ENCODE data around the gene GPR158.

GPR158 gene, protein sequence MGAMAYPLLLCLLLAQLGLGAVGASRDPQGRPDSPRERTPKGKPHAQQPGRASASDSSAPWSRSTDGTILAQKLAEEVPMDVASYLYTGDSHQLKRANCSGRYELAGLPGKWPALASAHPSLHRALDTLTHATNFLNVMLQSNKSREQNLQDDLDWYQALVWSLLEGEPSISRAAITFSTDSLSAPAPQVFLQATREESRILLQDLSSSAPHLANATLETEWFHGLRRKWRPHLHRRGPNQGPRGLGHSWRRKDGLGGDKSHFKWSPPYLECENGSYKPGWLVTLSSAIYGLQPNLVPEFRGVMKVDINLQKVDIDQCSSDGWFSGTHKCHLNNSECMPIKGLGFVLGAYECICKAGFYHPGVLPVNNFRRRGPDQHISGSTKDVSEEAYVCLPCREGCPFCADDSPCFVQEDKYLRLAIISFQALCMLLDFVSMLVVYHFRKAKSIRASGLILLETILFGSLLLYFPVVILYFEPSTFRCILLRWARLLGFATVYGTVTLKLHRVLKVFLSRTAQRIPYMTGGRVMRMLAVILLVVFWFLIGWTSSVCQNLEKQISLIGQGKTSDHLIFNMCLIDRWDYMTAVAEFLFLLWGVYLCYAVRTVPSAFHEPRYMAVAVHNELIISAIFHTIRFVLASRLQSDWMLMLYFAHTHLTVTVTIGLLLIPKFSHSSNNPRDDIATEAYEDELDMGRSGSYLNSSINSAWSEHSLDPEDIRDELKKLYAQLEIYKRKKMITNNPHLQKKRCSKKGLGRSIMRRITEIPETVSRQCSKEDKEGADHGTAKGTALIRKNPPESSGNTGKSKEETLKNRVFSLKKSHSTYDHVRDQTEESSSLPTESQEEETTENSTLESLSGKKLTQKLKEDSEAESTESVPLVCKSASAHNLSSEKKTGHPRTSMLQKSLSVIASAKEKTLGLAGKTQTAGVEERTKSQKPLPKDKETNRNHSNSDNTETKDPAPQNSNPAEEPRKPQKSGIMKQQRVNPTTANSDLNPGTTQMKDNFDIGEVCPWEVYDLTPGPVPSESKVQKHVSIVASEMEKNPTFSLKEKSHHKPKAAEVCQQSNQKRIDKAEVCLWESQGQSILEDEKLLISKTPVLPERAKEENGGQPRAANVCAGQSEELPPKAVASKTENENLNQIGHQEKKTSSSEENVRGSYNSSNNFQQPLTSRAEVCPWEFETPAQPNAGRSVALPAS (N-terminal part only)

DNA sequence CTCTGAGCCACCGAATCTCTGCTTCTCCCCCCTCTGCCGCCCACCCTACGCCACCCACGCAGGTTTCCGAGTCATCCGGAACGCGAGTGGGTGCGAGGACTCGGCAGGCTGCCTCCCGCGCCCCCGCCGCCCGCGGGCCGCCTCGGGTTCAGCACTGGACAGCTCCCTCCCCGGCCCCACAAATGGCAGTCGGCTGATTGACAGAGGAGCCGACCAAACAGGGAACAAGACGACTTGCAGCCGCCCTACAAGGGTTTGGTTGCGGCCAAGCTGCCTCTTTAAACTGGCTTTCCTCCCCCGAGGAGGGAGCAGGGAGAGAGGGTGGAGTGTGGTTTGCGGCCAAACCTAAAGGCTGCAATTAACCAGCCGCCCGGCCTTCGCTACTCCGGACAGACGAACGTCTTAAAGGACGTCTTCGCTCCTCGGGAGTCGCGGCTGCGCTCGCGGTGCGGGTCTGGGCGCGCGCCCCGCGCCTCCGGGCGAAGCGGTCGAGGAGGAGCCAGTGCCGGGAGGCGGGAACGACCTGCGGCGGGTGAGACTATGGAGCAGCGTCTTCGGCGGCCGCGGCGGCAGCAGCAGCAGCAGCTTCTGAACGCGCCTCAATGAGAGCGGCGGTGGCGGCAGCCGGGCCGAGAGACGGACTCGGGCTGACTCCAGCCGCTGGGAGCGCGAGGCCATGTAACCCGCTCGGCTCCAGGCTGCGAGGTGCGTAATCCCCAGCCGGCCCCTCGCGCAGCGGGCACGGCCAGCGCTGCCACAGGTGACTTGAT lies at the start of gene GPR158:
TSS of gene GPR158 (plus strand) at position 541 of the 770 bp plus-strand sequence. CDS start 420 bp downstream, outside the sequence.
- H3K9ac ChIP-seq = no peak within 1 kb of the TSS
- peak within 1 kb of the TSS; percentile 31 for H3K4me2 ChIP-seq
- TF ChIP-seq, protein P1, sequence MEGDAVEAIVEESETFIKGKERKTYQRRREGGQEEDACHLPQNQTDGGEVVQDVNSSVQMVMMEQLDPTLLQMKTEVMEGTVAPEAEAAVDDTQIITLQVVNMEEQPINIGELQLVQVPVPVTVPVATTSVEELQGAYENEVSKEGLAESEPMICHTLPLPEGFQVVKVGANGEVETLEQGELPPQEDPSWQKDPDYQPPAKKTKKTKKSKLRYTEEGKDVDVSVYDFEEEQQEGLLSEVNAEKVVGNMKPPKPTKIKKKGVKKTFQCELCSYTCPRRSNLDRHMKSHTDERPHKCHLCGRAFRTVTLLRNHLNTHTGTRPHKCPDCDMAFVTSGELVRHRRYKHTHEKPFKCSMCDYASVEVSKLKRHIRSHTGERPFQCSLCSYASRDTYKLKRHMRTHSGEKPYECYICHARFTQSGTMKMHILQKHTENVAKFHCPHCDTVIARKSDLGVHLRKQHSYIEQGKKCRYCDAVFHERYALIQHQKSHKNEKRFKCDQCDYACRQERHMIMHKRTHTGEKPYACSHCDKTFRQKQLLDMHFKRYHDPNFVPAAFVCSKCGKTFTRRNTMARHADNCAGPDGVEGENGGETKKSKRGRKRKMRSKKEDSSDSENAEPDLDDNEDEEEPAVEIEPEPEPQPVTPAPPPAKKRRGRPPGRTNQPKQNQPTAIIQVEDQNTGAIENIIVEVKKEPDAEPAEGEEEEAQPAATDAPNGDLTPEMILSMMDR (conservative IDR thresholded peaks at IDR 0.05; ENCODE audit: low read depth, low read length) = no peak
- H3K79me2 ChIP-seq (ENCODE audit: insufficient read depth, low read depth) = no peaks in the 10 kb centered on the region
- peak within 1 kb of the TSS; percentile 70; the same call in 1 of the 2 replicates for H2AFZ ChIP-seq (ENCODE audit: low read depth)
- no peak within 1 kb of the TSS for H3K4me3 ChIP-seq (IDR thresholded peaks at IDR 0.05; ENCODE audit: insufficient read depth, low read depth, low read length)
- no peaks in the 10 kb centered on the region for H3K27me3 ChIP-seq (ENCODE audit: insufficient read depth, low read depth)
- H3K36me3 ChIP-seq (ENCODE audit: insufficient read depth) = no peaks in the 10 kb centered on the region
- H3K27ac ChIP-seq = no peak within 1 kb of the TSS
- no peaks in the 10 kb centered on the region for H3K4me1 ChIP-seq (ENCODE audit: low read depth, poor library complexity, severe bottlenecking)
- H4K20me1 ChIP-seq (ENCODE audit: insufficient read depth) = no peaks in the 10 kb centered on the region

DNA sequence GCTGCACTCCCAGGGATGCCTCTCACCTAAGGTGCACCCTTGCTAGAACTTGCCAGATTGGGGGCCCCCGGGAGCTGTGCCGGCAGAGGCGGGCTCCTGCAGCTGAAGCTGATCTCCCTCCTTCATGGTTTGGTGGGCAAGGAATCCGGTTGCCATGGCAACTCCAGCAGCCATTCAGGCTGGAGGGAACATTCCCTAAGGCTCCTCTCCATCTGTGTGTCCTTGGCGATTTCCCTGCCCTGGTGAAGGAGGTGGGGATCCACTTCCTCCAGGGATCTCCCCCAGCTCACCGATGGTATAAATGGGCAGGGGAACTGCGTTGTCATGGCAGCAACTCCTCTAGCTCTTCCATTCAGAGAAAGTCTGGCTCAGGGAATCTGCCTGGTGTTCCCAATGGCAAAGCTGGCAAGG lies 49.6 kb upstream of the GPR158 start:
- H3K79me2 ChIP-seq (ENCODE audit: insufficient read depth, low read depth) = no peaks in the 10 kb centered on the region
- H3K4me3 ChIP-seq (IDR thresholded peaks at IDR 0.05; ENCODE audit: insufficient read depth, low read depth, low read length) = no peak overlapping the region
- no peaks in the 10 kb centered on the region for H4K20me1 ChIP-seq (ENCODE audit: insufficient read depth)
- no peaks in the 10 kb centered on the region for H3K4me1 ChIP-seq (ENCODE audit: low read depth, poor library complexity, severe bottlenecking)
- H3K9ac ChIP-seq = no peak overlapping the region
- H2AFZ ChIP-seq (ENCODE audit: low read depth) = no peak overlapping the region
- H3K27ac ChIP-seq = no peak overlapping the region
- no peaks in the 10 kb centered on the region for H3K27me3 ChIP-seq (ENCODE audit: insufficient read depth, low read depth)
- no peaks in the 10 kb centered on the region for H3K36me3 ChIP-seq (ENCODE audit: insufficient read depth)
- no peak overlapping the region for H3K4me2 ChIP-seq
- TF ChIP-seq, protein P1 (conservative IDR thresholded peaks at IDR 0.05; ENCODE audit: low read depth, low read length) = no peak

DNA sequence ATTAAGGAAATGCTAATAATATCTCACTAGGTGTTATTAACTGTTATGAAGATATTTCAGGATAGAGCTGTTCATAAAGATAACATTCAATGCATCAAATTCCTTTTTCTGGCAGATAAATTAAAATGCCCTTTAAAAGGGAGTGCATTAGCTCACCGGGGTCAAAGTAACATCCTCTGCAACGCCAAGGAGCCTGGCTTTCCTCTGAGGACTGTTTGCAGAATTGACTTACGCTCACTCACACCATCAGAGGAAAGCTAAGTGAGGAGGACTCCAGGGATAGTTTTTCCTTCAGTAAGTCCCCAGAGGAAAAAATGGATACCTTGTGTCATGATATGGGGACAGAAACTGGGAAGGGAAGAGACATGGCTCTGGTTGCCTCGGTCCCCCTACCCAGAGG lies 45.2 kb upstream of the GPR158 start:
- Histone ChIP-seq H3K79me2 (ENCODE audit: insufficient read depth, low read depth) (no peaks in the 10 kb centered on the region), H4K20me1 (ENCODE audit: insufficient read depth) (no peaks in the 10 kb centered on the region), H3K9ac (no peak overlapping the region), H2AFZ (ENCODE audit: low read depth) (no peak overlapping the region), H3K4me1 (ENCODE audit: low read depth, poor library complexity, severe bottlenecking) (no peaks in the 10 kb centered on the region), H3K36me3 (ENCODE audit: insufficient read depth) (no peaks in the 10 kb centered on the region), H3K4me2 (no peak overlapping the region), H3K27ac (no peak overlapping the region), H3K27me3 (ENCODE audit: insufficient read depth, low read depth) (no peaks in the 10 kb centered on the region), H3K4me3 (IDR thresholded peaks at IDR 0.05; ENCODE audit: insufficient read depth, low read depth, low read length) (no peak overlapping the region)
- TF ChIP-seq, protein P1 (conservative IDR thresholded peaks at IDR 0.05; ENCODE audit: low read depth, low read length) = no peak

DNA sequence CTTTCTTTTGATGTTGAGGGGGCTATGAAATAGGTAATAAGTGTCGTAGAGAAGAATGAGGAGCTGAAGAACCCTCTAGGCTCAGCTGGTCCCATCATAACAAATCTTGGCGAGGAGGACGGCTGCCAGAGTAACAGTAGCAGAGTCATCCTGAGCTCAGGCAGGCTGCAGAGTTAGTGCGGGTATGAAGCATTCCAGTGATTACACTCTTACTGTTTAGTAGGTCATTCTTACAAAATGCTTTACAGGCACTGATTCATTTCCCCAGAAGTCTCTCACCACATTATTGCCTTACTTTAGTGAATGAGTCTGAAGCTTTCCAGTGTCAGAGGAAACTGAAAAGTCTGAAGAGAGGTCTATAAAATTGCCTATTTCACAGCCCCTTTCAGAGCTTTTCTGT lies 43.9 kb upstream of the GPR158 start:
- Histone ChIP-seq H3K36me3 (ENCODE audit: insufficient read depth) (no peaks in the 10 kb centered on the region), H3K79me2 (ENCODE audit: insufficient read depth, low read depth) (no peaks in the 10 kb centered on the region), H2AFZ (ENCODE audit: low read depth) (no peak overlapping the region), H4K20me1 (ENCODE audit: insufficient read depth) (no peaks in the 10 kb centered on the region), H3K4me3 (IDR thresholded peaks at IDR 0.05; ENCODE audit: insufficient read depth, low read depth, low read length) (no peak overlapping the region), H3K4me2 (no peak overlapping the region), H3K4me1 (ENCODE audit: low read depth, poor library complexity, severe bottlenecking) (no peaks in the 10 kb centered on the region), H3K27ac (no peak overlapping the region), H3K27me3 (ENCODE audit: insufficient read depth, low read depth) (no peaks in the 10 kb centered on the region), H3K9ac (no peak overlapping the region)
- TF ChIP-seq, protein P1 (conservative IDR thresholded peaks at IDR 0.05; ENCODE audit: low read depth, low read length) = no peak
